ENCODE data around the gene ZNF407.

ZNF407 gene

GRCh38 chr18:74869904-74870863 lies 272.5 kb downstream of the ZNF407 start:
- H3K4me3 ChIP-seq (ENCODE audit: low read depth, low read length) = no peak overlapping the region
- in situ Hi-C loops (cut with HindIII; ENCODE audit: low sequenced_read_pairs) = no loop called here
- no peak for DNase-seq (ENCODE audit: low read depth)
- TF ChIP-seq CTCF (IDR thresholded peaks at IDR 0.05; ENCODE audit: low read depth, low read length, missing control alignments) = no peak

GRCh38 chr18:74870950-74871349 lies 273.3 kb downstream of the ZNF407 start:
- no peak overlapping the region for H3K4me3 ChIP-seq (ENCODE audit: low read depth, low read length)
- in situ Hi-C loops (cut with HindIII; ENCODE audit: low sequenced_read_pairs) = no loop called here
- TF ChIP-seq CTCF (IDR thresholded peaks at IDR 0.05; ENCODE audit: low read depth, low read length, missing control alignments) = no peak
- DNase-seq (ENCODE audit: low read depth) = no peak

GRCh38 chr18:74873629-74874028 lies 276.0 kb downstream of the ZNF407 start:
- in situ Hi-C loops (cut with HindIII; ENCODE audit: low sequenced_read_pairs) = no loop called here
- no peak for TF ChIP-seq CTCF (IDR thresholded peaks at IDR 0.05; ENCODE audit: low read depth, low read length, missing control alignments)
- no peak for DNase-seq (ENCODE audit: low read depth)
- H3K4me3 ChIP-seq (ENCODE audit: low read depth, low read length) = no peak overlapping the region

GRCh38 chr18:74874351-74874750 lies 276.7 kb downstream of the ZNF407 start:
- no peak for TF ChIP-seq CTCF (IDR thresholded peaks at IDR 0.05; ENCODE audit: low read depth, low read length, missing control alignments)
- in situ Hi-C loops (cut with HindIII; ENCODE audit: low sequenced_read_pairs) = no loop called here
- DNase-seq (ENCODE audit: low read depth) = no peak

GRCh38 chr18:74876630-74877243 lies 279.1 kb downstream of the ZNF407 start:
- in situ Hi-C loops (cut with HindIII; ENCODE audit: low sequenced_read_pairs) = no loop called here
- DNase-seq (ENCODE audit: low read depth) = no peak
- no peak for TF ChIP-seq CTCF (IDR thresholded peaks at IDR 0.05; ENCODE audit: low read depth, low read length, missing control alignments)
- H3K4me3 ChIP-seq (ENCODE audit: low read depth, low read length) = no peak overlapping the region

More at GRCh38 chr18:74874351-74874750, 276.7 kb downstream of the ZNF407 start:
- no peak overlapping the region for H3K4me3 ChIP-seq (ENCODE audit: low read depth, low read length)

GRCh38 chr18:74878267-74878666 lies 280.6 kb downstream of the ZNF407 start:
- no peak overlapping the region for H3K4me3 ChIP-seq (ENCODE audit: low read depth, low read length)
- no peak for DNase-seq (ENCODE audit: low read depth)
- in situ Hi-C loops (cut with HindIII; ENCODE audit: low sequenced_read_pairs) = no loop called here
- TF ChIP-seq CTCF (IDR thresholded peaks at IDR 0.05; ENCODE audit: low read depth, low read length, missing control alignments) = no peak
